ENCODE results near the gene PTPRD. TPM values are rescaled to one million over a fixed set of nuclear protein-coding genes. Genes with fewer than 3 reads are reported as not detected.

Gene PTPRD
- total RNA-seq, 1 experiment from 2014 or later: 32.5 TPM

- Histone ChIP-seq H3K23ac (ENCODE audit: insufficient read length, low read depth, low read length) (no peak overlapping the region), H2AFZ (ENCODE audit: low read length) (no peak overlapping the region), H3K9me3 (ENCODE audit: control insufficient read depth, low read depth, low read length) (no peaks in the 10 kb centered on the region), H3K27ac (ENCODE audit: insufficient read length, low read depth, low read length) (no peak overlapping the region), H3K18ac (ENCODE audit: insufficient read length, low read depth, low read length) (no peak overlapping the region), H3K23me2 (ENCODE audit: insufficient read length, low read depth, low read length, poor library complexity, severe bottlenecking) (no peaks in the 10 kb centered on the region), H3K9ac (ENCODE audit: extremely low read depth, insufficient read length, low read length) (no peak overlapping the region), H2BK20ac (ENCODE audit: low read depth, low read length, poor library complexity, severe bottlenecking) (no peak overlapping the region), H2AK5ac (ENCODE audit: insufficient read length, low read length) (no peak overlapping the region), H3T11ph (ENCODE audit: low read length) (no peak overlapping the region), H4K91ac (ENCODE audit: insufficient read length, low read depth, low read length) (no peak overlapping the region), H4K8ac (replicated peaks; ENCODE audit: insufficient read length, low read depth, low read length) (no peak overlapping the region), H3K79me2 (ENCODE audit: insufficient read depth, low read length) (no peaks in the 10 kb centered on the region), H4K20me1 (ENCODE audit: control insufficient read depth, insufficient read depth, insufficient read length) (no peaks in the 10 kb centered on the region), H3K27me3 (ENCODE audit: insufficient read depth, low read length) (no peaks in the 10 kb centered on the region), H2BK15ac (ENCODE audit: low read depth, low read length) (no peak overlapping the region), H3K79me1 (ENCODE audit: insufficient read depth, low read depth, low read length, poor library complexity, severe bottlenecking) (no peaks in the 10 kb centered on the region), H3K56ac (ENCODE audit: insufficient read length, low read depth, low read length) (no peak overlapping the region), H4K5ac (ENCODE audit: insufficient read length, low read depth, low read length) (no peak overlapping the region), H3K4me1 (ENCODE audit: insufficient read depth, low read length) (no peaks in the 10 kb centered on the region), H3K14ac (ENCODE audit: insufficient read depth, low read length) (no peak overlapping the region), H2BK12ac (ENCODE audit: insufficient read length, low read depth, low read length) (no peak overlapping the region), H2BK120ac (ENCODE audit: low read depth, low read length, poor library complexity, severe bottlenecking) (no peak overlapping the region), H3K4me2 (ENCODE audit: insufficient read depth, insufficient read length, low read length) (no peak overlapping the region), H2BK5ac (ENCODE audit: insufficient read length, low read length) (no peak overlapping the region), H3K4ac (ENCODE audit: low read depth, low read length) (no peak overlapping the region)
- Mint-ChIP-seq H3K36me3 (ENCODE audit: insufficient read depth in 1 of 3, low read depth in 3 of 3) (no peaks in the 10 kb centered on the region), H3K9me3 (no peaks in the 10 kb centered on the region), H3K27me3 (ENCODE audit: low read depth) (no peaks in the 10 kb centered on the region), H3K4me3 (no peak overlapping the region), H3K4me1 (no peaks in the 10 kb centered on the region), H3K27ac (no peak overlapping the region)
- WGBS (ENCODE audit: extremely low coverage, insufficient read length, low lambda C conversion rate): no CpG with 5 or more reads among the region's 2 CpGs
- no peak for DNase-seq
- TF ChIP-seq CTCF (conservative IDR thresholded peaks at IDR 0.05): no peak
Observed at GRCh38 chr9:10041726-10042229, 571.0 kb downstream of the PTPRD start.

Data from H9 (cell line).